HG03097 (cell line): ENCODE data around the gene RAET1L.
"Not testable (repeated sequence)": the region's sequence is repeated elsewhere in the genome, so short reads cannot be mapped to it uniquely, and the experiment has no call there.

Experiments
- ATAC-seq: cut with Tn5 transposase; IDR thresholded peaks from one replicate; pipeline ENCODE4 v1.9.1; 2021; ENCODE audit not compliant: unreplicated experiment, low FRiP score

RAET1L gene

DNA sequence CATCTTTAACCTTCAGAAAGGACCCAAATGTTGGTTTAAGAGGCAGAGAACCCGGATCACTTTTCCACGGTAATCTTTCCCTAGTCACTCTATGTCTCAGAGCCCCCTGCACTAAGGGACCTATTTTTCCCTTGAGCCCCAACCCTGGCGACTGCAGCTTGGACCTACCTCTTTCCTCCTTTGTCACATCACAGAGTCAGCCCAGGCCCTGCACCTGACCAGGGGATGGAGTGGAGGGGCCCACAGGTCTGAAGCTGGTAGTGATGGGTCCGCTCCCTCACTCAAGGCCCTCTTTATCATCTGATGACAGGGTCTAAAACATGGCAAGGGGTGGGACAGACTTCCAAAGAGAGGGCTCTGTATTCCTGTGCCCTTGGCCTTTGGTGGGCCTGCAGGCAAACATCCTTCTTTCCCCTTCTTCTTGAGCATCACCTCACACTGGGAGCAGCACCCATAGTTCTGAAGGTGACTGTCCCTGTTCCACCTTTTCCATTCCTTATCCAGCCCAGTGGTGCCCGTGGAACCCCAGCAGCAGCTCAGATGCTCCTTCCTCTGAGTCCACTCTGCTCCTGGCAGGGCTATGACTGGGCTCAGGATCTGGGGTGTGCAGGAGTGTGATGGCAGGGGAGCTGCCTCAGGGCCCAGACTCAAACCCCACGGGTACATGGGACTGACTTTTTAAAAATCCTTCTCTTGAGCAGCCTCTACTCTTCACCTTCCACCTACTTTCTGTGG lies 6.3 kb downstream of the RAET1L start:
- ATAC-seq, result no peak

DNA sequence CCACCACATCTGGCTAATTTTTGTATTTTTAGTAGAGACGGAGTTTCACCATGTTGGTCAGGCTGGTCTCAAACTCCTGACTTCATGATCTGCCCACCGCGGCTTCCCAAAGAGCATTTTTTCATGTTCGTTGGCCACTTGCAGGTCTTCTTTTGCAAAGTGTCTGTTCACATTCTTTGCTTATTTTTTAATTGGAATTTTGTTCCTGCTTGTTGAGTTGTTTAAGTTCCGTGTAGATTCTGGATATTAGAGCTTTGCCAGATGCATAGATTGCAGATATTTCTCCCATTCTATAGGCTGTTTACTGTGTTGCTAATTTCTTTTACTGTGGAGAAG lies 8.2 kb downstream of the RAET1L start:
- ATAC-seq, result not testable (repeated sequence)

DNA sequence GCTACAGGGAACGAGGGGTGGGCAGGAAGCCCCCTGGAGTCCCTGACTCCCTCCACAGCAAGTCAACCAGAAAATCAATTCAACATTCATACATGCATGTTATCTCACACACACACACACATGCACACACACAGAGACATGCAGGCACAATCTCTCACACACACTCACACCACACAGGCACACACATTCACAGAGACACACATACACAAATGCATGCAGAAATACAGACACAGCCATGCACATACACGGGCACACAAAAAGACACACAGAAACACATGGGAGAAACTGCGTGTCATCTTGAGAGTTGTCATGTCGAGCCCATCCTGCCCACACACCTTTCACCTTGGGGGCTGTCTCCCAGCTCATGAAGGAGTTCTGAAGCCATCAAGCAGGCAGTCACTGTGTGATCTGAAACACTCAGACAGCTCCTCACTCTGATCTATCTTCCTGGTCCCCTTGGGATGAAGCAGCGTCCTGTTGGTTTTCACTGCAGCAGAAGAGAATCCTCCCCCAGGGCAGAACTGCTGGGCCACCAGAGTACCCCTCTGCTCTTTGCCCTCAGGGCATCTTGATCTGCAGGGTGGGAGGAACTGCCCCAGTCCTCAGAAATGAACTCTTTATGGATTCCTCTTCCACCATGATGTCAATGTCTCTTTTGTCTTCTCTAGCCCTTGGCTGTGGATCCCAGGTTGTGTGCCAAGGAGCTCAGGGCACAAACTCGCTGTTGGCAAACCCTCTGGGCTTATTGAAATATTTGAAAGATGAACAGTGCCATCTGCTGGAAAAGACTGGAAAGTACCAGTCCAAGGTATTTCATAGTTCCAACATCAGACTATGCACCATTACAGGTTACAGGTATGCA lies 8.8 kb downstream of the RAET1L start:
- no peak for ATAC-seq

DNA sequence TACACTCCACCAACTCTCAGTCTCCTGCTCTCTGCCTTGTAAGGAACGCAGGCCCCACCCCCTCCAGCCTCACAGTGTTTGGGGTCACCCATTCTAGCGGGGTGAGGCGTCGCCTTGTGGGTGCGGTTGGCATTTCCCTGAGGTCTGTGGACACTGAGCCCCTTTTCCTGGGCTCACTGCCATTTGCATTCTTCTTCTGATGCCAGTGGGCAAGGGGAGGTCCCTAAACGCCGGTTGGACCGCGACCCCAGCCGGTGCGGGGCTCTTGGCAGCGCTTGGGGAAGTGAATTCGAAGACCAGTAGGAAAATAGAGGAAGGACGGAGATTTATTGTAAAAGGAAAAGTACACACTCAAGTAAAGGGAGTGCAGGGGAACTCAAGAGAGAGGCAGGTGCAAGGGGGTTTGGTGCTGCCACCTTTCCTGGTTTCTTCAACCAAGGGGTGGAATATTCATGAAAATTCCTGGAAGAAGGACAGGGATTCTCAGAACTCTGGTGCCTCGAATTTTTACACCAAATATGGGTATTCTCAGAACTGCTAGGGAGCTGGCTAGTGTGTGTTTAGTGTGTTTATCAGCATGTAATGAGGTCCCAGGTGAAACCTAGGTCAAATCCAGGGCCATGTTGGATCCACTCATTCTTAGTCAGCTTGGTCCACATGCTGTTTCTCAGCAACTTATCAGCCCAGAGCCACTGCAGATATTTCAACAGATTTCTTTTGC lies 9.9 kb downstream of the RAET1L start:
- ATAC-seq, result not testable (repeated sequence)

DNA sequence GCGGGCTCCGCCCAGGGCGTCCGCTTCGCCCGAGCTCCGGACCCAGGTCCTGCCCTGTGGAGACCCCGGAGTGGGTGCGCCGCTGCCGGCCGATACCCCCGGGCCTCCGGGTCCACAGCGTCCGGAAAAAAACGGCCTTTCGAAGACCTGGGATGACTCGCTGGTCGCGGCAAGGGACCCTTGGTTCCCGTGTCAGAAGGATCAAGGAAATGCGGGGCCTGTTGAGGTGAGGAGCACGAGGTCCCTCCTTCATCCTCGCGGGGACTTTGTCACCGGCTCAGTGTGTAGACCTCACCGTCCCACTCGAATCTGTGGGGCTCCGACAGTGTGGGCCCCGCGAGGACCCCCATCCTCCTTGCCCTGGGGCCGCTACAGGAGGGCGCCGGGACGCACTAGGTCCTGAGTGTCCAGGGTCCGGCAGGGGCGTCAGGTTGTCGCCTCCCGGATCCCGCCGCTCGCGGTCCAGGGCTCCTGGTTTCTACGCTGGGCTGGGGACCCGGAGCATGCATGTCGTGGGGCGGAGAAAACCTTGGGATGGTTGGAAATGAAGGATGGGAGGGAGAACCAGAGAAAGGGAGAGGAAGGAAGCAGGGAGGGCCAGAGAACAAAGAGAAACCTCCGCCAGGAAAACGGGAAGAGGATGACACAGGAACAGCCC lies 10.6 kb downstream of the RAET1L start:
- ATAC-seq, result not testable (repeated sequence)

DNA sequence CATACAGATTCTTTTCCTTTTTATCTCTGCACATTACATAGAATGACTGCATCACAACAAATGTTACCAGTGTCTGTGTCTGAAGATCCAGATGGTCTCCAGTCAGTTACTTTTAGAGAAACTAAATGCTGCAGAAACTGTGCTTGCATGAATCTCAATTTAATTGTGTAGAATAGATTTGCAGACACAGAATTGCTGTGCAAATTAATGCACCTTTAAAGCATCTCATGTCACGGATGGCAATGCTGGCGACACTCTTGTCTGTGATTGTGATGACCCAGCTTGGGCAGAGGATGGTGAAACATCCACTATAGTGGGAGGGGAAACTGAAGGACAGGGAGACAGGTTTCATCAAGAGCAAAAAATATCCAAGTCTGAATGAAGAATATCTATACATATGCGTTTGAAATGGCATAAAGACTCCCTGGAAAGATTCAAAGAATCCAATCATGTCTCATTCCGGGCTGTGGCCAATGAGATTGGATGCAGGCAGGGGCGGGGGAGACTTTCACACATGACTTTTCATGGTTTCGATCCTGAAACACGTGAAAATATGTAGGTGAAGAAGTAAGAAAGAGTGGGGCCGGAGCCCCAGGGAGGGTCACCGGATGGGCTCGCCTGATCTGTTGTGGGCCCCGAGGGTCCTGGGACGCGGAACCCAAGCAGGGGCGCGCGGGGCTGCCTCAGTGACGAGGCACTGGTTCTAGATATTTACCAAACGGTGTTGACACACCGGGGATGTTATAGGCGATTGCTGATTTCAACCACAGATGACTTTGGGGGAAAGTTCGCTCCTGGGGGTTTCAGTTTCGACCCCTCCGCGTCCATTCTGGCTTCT lies 11.3 kb downstream of the RAET1L start:
- ATAC-seq, result not testable (repeated sequence)

DNA sequence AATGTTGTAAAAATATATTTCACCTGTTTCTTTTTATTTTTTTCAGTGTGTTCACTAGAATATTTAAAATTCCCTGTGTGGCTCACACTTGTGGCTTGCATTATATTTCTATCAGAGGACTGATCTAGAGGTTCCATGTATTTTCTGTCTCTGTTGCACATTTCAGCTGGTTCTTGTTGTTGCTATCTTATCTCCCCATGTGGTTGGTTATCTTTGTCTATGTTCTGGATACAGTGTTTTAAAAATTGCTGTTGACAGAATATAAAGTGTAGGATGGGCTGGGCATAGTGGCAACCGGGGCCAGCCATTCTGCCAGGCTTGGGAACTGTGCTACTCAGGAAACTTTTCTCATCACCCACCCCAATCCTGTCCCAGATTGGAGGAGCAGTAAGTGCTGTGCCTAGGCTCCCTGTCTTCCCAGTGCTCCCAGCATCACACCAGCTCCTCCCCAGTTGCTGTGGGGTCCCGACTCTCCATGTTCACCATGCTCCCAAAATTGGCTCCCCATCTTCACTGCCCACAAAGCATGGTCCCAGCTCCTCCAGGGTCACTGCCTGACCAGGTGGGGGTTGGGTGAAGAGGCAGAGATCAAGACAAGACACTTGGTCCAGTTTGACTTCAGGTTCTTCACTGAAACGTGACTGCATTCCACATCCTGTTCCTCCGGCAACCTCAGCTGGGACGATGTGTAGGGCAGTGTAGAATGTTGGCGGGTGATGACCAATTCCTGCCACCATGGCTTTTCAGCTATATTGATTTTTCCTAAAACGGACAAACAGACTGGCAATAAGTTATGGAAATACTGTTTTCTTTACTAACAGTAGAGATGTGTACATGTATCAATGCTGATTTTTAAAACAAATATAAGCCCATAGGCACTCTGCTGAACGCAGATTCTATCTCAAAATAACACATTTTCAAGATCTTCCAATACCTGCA lies 12.2 kb downstream of the RAET1L start:
- ATAC-seq, result not testable (repeated sequence)

DNA sequence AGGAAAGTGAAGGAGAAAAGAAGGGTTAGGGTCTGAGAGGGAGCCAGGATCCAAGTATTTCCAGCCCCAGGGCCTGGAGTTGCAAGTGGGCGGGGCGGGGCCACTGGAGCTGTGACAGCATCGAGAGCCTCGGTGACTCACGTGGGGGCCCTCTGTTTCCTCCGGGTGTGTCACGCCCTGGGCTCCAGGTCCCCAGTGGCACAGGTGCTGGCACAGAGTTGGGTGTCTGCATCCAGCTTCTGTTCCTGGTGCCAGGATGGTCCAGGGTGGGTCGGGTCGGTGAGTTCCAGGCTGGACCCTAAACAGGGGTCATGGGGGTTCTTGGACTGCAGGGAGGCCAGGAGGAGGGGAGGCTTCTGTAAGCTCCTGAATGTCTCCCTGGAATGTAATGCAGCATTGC lies 16.7 kb downstream of the RAET1L start:
- no peak for ATAC-seq

DNA sequence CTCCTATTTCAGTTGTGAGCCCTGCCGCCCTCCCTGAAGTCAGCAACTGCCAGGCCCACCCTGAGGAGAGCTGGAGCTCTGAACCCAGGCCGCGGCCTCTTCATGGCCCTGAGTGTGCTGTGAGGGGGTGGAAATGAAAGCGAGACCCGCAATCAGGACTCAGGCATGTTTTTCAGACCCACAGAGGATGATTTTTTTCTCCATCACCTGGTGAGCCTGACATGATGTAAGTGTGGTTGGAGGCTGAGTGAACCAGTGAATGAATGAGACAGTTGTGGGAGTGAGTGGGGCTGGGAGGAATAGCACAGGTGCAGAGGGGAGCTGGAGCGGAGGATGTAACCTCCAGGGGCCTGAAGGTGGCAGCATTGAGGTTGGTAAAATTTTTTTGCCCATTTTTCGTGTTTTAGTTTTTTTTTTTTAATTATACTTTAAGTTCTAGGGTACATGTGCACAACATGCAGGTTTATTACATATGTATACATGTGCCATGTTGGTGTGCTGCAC lies 18.3 kb downstream of the RAET1L start:
- ATAC-seq, result no peak

DNA sequence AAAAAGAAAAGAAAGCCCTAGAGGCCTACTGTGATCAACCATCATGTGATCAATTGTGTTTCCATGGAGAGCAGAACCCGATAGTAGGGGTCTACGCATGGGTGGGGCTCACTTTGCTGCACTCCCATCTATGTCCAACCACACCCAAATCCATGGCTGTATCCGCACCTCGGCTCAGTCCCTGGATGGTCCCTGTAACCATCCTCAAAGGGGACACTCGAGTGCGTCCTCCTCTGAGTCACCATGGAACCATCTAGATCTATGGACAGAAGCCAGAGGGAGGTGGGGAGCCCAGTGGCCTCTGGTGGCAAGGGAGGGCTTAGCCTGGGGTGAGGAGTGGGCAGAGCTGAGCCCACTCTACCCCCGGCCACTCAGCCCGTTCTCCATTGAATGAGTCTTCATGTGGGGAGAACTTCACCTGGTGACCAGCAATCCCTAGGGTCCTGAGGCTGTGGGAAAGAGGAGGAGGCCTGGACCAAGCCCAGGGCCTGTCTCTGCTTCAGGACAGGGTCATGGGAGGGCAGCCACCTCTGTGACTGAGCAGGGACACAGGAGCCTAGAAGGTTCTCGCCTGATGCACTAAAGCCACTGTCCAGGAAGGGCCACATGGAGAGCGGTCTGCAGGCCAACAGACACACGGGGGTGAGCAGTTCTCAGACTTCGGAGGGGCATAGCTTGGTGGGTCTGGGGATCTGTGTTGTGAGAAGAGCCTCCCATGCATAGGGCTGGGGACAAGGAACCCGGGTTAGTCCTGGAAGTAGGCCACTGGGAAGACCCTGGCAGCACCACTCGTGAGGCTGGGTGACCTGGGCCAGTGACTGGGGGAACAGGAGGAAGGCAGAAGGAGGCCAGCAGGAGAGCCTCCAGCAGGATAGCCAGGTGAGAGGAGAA lies 19.3 kb downstream of the RAET1L start:
- no peak for ATAC-seq

DNA sequence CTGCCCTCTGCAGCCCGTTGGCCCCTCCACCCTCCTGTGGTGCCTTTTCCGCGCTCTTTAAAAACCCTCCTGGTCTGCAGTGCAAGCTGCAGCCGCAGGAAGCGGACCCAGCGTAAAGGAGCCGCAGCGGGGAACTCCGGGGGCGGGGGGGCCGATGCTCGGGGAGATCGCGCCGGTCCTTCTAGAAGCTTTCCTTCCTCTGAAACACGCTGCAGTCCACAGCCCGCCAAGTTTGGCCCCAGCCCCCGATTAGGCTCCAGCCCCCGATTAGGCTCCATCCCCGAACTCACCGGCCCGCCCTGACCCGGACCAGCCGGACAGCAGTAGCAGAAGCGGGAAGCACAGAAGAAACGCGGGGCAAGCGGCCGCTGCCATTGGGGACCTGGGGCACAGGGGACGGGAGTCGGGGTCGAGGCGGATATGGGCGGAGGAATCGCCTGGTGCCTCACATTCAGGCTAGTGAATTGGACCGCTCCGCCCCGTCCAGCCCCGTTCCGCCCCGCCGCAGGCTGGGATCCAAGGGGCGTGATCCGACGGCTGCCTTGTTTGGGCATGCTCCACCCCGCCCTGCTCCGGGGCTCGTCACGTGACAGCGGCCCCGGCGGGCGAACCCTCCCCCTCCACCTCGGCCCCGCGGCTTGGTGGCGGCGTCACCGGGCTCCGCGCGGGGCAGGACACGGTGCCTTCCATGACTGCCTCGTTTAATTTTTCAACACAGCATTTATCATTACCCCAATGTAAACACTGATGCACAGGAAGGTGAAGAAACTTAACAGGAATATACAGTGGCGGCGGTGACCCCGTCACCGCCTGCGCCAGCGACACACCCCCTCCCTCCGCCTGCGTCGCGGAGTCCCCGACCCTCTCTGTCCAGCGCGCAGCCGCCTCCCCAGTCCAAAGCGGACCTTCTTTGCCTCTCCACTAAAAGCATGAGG lies 20.3 kb downstream of the RAET1L start:
- peak; percentile 58 for ATAC-seq

DNA sequence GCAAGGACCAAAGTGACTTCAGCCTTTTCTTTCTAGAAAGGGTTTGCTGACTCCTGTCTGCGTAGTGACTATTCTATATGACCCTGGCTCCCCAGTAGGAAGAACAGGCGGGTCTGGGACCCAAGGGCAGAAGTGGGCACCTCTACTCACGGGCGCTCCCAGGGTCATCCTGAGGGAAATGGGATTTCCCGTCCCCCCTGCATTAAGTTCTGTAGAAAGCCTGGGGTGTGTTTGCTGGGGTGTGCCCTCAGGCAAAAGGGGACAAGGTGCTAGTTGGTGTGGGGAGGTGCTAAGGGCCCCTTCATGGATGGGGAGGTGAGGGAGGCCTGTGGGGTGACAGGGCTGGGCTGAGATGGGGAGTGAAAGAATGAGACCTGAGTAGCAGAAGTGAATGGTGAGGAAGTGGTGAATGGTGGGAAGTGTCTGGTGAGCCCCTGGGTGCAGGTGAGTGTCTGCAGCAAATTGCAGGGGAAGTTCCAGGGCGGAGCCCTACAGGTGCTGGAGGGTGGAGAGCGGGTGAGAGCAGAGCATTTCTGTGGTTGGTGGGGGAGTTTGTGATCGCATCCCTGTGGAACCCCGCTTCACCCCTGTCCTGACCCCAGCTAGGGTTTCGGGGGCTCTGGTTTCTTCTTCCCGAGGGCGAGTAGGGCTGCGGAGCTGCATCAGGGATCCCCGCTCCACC lies 21.1 kb downstream of the RAET1L start:
- ATAC-seq, result peak; percentile 11

DNA sequence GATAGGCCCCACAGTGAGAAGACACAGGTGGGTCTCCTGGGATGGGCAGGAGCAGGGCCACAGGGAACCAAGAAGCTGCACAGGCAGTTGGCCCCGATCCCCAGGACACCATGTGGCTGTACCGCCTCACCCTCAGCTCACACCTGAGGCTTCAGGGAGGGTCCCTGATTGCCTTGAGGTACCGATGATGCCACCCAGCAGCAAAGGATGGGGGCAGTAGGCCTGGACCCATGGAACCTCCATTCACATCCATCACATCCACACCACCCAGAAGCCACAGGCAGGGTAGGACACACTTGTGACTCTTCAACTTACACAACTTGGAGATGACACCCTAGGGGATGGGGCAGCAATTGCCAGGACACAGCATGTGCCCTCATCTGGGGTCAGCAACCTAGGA lies 21.7 kb downstream of the RAET1L start:
- not testable (repeated sequence) for ATAC-seq

DNA sequence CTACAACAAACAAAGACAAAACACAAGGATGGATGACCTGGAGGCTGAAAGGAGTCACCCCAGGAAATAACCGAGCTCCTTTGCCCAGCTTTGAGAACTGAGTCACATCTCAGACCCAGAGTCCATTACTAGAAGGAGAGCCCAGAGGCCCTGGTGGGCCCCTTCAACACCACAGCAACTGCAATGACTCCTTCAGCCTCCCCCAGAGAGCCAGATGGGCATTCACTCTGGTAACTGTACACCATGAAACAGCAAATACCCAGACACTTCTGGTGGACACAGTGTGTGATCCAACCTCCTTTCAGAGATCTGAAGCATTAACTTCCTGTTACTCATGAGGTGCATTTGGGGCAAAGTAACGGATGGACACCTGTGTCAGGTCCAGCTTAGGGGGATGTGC lies 22.6 kb downstream of the RAET1L start:
- ATAC-seq, result no peak

DNA sequence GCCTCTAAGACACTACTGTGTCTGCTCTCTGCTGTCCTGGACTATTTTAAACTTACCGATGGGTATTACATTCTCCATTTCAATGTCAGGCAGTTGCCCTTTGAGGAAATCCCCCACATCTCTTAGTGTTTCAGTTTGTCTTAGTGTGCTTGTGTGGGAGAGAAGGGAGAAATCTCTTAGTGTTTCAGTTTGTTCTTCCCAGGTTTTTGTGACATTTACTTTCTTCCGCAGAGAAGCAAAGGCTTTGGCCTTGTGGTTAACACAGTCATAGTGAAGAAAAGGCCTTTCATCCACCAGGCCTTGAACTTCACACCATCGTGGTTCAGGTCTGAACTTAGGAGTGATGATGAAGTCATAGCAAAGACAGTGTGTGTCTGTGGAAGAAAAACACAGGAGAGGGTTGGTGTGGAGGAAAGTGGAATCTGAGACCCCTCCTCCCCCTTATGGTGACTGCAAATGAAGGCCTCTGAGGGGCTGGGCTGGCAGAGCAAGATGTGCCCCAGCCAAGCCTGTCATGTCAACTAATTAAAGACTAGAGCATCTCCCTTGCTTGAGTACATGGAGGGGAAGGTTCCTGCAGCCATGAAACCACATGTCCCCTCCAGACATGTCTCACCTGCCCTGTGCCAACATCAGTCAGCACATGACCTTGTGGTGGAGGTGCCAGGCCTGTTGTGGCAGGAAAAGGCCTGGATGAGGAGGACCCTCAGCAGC lies 23.9 kb downstream of the RAET1L start:
- ATAC-seq, result no peak
